ENCODE data around the gene DIPK2B. TPM values are rescaled to one million over a fixed set of nuclear protein-coding genes. Genes with fewer than 3 reads are reported as not detected.

DIPK2B gene
- not detected in 2 replicates for total RNA-seq

GRCh38 chrX:45200741-45201234 lies at the start of gene DIPK2B:
DIPK2B (minus strand) TSS chrX:45200876; CDS start chrX:45200826, 50 bp downstream.
- intact Hi-C loops (cut with micrococcal nuclease), result no loop called here

- intact Hi-C loops (cut with micrococcal nuclease), result no loop called here
These were observed 39.6 kb upstream of the DIPK2B start for GRCh38 chrX:45240301-45240700.

- intact Hi-C loops (cut with micrococcal nuclease), result no loop called here
These were observed 37.8 kb upstream of the DIPK2B start for GRCh38 chrX:45238489-45238888.

- intact Hi-C loops (cut with micrococcal nuclease), result no loop called here
These were observed 32.9 kb upstream of the DIPK2B start for GRCh38 chrX:45233531-45233930.

- intact Hi-C loops (cut with micrococcal nuclease), result no loop called here
These were observed 31.5 kb upstream of the DIPK2B start for GRCh38 chrX:45232139-45232538.

- intact Hi-C loops (cut with micrococcal nuclease), result no loop called here
These were observed 29.7 kb upstream of the DIPK2B start for GRCh38 chrX:45230410-45230809.

- intact Hi-C loops (cut with micrococcal nuclease), result no loop called here
These were observed 28.7 kb upstream of the DIPK2B start for GRCh38 chrX:45229348-45229747.

- intact Hi-C loops (cut with micrococcal nuclease), result no loop called here
These were observed 27.4 kb upstream of the DIPK2B start for GRCh38 chrX:45228126-45228525.

GRCh38 chrX:45208121-45208856 lies 7.6 kb upstream of the DIPK2B start:
- intact Hi-C loops (cut with micrococcal nuclease), result no loop called here

- intact Hi-C loops (cut with micrococcal nuclease), result no loop called here
These were observed 1.5 kb upstream of the DIPK2B start for GRCh38 chrX:45202171-45202570.

- intact Hi-C loops (cut with micrococcal nuclease), result no loop called here
These were observed 2.0 kb downstream of the DIPK2B start for GRCh38 chrX:45198706-45199105.

GRCh38 chrX:45198301-45198700 lies 2.4 kb downstream of the DIPK2B start:
- intact Hi-C loops (cut with micrococcal nuclease), result no loop called here

GRCh38 chrX:45196701-45197100 lies 4.0 kb downstream of the DIPK2B start:
- intact Hi-C loops (cut with micrococcal nuclease), result no loop called here

- intact Hi-C loops (cut with micrococcal nuclease), result no loop called here
These were observed 8.8 kb downstream of the DIPK2B start for GRCh38 chrX:45191820-45192409.

- intact Hi-C loops (cut with micrococcal nuclease), result no loop called here
These were observed 9.3 kb downstream of the DIPK2B start for GRCh38 chrX:45191383-45191782.

- intact Hi-C loops (cut with micrococcal nuclease), result loop anchor here (2.0 to 5.0 kb wide), 2 partner anchors 1220 to 1229 kb away; no protein-coding TSS in a partner anchor
These were observed 12.9 kb downstream of the DIPK2B start for GRCh38 chrX:45187731-45188130.

GRCh38 chrX:45186643-45187026 lies 14.0 kb downstream of the DIPK2B start:
- intact Hi-C loops (cut with micrococcal nuclease), result loop anchor here (2.0 to 5.0 kb wide), 2 partner anchors 1221 to 1228 kb away; no protein-coding TSS in a partner anchor

- intact Hi-C loops (cut with micrococcal nuclease), result no loop called here
These were observed 16.5 kb downstream of the DIPK2B start for GRCh38 chrX:45184211-45184610.

- intact Hi-C loops (cut with micrococcal nuclease), result no loop called here
These were observed 27.8 kb downstream of the DIPK2B start for GRCh38 chrX:45172890-45173289.

- intact Hi-C loops (cut with micrococcal nuclease), result no loop called here
These were observed 33.9 kb downstream of the DIPK2B start for GRCh38 chrX:45166781-45167180.

- intact Hi-C loops (cut with micrococcal nuclease), result no loop called here
These were observed 35.0 kb downstream of the DIPK2B start for GRCh38 chrX:45165726-45166125.

- intact Hi-C loops (cut with micrococcal nuclease), result no loop called here
These were observed 35.7 kb downstream of the DIPK2B start for GRCh38 chrX:45164995-45165394.

Data from T-helper 2 cell treated with Interferon-gamma antibody and Interleukin-4, amounts not matched to agents 100 ng/mL and 5 ng/mL, for 36 hours (primary cell).